GM10266 (cell line): Measurements from ENCODE around the gene MVB12B.

ENCODE experiments used
- DNase-seq: peaks from one replicate; pipeline ENCODE4 v3.0.0; 2012; ENCODE audit errors: extremely low spot score
- TF ChIP-seq, protein P1 (sequence below): IDR thresholded peaks from 2 replicates; pipeline ENCODE4 v1.5.1; 2012; ENCODE audit warnings: mild to moderate bottlenecking, low read depth; ENCODE audit not compliant: control insufficient read depth, insufficient read depth; ENCODE audit errors: missing control alignments

MVB12B gene

DNA sequence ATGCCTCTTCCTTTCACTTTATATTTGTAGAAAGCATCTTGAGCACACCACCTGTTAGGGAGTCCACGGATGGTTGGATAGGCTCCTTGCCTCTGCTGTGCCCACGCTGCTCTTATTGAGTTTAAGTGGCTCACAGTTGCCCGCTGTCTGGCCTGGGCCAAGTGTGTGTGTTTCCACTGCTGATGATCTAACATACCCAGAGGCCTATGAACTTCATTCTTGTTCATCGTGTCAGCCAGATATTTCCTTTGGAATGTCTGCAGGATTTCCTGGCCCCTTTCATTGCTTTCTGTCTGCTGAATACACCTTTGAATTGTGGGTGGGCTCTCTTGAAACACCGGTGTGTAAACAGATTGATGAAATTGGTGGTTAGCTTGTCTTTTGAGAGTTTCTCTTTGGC lies 46.6 kb downstream of the MVB12B start:
- TF ChIP-seq, protein P1, sequence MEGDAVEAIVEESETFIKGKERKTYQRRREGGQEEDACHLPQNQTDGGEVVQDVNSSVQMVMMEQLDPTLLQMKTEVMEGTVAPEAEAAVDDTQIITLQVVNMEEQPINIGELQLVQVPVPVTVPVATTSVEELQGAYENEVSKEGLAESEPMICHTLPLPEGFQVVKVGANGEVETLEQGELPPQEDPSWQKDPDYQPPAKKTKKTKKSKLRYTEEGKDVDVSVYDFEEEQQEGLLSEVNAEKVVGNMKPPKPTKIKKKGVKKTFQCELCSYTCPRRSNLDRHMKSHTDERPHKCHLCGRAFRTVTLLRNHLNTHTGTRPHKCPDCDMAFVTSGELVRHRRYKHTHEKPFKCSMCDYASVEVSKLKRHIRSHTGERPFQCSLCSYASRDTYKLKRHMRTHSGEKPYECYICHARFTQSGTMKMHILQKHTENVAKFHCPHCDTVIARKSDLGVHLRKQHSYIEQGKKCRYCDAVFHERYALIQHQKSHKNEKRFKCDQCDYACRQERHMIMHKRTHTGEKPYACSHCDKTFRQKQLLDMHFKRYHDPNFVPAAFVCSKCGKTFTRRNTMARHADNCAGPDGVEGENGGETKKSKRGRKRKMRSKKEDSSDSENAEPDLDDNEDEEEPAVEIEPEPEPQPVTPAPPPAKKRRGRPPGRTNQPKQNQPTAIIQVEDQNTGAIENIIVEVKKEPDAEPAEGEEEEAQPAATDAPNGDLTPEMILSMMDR: no peak
- DNase-seq: no peak

DNA sequence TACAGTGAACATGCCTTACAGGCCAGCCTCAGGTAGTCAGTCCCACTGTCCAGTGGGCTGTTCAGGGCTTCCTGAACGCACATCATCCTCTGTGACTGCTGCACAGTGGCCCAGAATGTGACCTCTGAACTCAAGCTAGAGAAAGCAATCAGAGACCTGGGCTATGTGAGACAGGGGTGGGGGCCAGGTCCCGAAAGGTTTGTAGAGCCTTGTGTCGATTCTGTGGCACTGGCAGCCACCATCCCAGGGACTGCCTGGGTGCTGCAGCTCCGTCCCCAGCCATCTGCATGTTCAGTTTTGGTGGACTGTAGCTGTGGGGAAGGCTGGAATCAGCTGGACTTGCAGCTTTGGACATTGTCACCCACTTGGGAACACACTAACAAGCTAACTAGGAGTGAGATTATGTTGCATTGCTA lies 47.7 kb downstream of the MVB12B start:
- no peak for DNase-seq

DNA sequence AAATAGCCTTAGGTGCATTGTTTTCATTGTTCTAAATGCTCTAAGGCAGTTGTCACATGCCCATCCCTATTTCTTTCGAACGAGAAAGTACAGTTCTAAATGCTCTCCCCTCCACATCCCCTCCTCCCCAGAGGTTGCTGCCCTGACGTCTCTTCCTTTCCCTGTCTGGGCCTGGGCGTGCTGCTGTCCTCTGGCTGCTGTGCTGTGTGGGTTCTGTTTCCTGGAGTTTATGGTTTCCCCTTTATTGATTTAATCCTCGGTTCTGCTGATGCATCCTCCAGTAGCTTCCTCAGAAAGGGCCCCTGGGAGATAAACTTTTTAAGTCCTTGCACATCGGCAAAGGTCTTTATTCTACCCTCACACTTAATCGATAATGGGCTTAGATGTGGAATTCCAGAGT lies 48.8 kb downstream of the MVB12B start:
- no peak for DNase-seq
- TF ChIP-seq, protein P1: no peak

More for the DNA sequence above, 47.7 kb downstream of the MVB12B start:
- TF ChIP-seq, protein P1: no peak

DNA sequence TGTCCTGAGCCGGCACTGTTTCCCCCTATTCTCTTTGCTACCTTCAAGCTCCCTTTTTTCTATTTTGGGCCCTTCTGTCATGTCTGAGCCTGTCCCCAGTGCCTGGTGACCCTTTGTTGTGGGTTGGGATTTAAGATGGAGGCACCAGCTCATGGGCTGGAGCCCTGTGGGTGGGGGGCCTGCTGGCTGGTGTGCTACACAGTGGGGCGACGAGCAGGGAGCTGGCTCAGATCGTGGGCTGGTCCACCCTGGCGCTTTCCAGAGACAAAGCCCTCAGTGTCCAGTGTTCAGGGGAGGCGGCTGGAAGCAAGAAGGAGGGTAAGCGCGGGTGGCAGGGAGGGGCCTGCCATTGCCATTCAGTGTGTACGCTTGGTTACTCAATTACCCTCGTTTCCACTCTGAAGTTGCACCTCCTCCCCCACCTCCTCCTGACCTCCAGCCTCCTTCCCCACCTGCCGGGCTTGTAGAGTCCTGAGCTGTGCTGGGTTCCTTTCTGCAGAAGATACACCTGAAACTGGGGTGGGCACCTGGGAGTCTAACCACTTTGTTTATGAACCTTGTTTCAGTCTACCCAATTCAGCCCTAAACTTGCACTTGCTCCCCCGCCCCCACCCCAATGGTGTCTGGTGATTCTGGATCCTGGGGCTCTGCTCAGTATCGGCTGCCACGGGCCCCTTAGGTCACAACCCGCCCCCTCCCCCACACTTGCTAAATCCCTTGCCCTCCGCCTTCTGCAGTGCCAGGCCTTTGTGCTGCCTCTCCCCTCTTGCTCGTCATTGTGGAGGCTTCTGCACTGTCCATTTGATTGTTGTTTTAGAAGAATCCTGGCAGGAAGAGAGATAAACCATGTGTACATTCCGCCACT lies 49.9 kb downstream of the MVB12B start:
- TF ChIP-seq, protein P1: no peak
- DNase-seq: no peak

DNA sequence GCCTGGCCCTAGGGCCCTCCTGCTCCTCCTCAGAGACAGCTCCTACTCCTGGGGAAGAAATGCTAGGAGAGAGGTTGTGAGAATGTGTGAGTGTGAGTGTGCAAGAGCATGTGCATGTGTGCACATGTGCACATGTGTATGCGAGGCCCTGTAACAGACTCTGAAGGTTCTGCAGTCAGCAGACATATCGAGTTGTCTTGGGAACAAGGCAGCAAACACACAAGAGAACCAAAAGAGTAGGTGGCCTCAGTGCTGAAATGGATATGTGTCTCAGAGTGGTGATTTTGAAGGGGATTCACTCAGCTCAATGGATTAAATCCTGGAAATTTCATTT lies 50.5 kb downstream of the MVB12B start:
- TF ChIP-seq, protein P1: no peak
- no peak for DNase-seq

DNA sequence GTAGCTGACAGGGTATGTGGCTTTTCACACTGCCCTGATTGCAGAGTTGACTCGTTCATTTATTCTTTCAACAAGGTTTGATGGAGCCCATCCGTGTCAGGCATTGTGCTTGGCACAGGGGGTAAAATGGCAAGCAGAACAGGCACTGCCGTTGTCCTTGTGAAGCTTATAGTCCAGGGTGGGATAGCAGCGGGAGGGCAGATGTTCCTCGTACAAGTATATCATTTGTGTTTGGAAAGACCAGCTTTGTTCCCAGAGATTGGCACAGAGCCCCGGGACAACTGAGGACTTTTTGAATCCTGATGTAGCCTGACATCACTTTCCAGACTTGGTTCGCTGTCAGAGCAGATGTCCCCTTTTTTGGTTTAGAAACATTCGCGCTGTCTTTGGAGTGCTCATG lies 50.9 kb downstream of the MVB12B start:
- no peak for DNase-seq
- TF ChIP-seq, protein P1: no peak

DNA sequence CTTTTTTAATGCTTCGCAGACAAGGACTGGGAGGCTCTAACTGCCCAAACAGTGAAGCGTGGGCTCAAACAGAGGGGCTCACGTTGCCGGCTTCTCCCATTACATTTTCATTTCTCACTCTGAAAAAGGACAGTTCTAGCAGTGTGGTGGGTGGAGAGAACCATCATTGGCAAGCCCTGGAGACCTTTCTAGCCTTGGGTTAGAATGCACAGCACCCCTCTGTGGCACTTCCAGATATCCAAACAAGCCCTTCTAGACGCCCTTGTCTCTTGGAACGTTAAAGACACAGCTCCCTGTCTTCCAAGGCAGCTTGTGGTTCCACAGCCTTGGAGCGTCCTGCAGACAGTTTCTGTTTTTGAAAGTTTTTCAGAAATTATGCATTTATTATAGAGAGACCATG lies 52.1 kb downstream of the MVB12B start:
- DNase-seq: no peak
- TF ChIP-seq, protein P1: no peak
